HCT116 (cell line): Measurements from ENCODE around the gene BRD9.
"Not testable (repeated sequence)": the region's sequence is repeated elsewhere in the genome, so short reads cannot be mapped to it uniquely, and the experiment has no call there.

Experiments used
- CBX3 ChIP-seq: IDR thresholded peaks from 2 replicates; pipeline ENCODE4 v1.6.1; 2012; ENCODE audit warnings: low read depth
- EZH2 ChIP-seq: fragments of 200-600 bp; sonication (generic); IDR thresholded peaks from 2 replicates; pipeline ENCODE4 v1.6.1; 2017; ENCODE audit warnings: antibody characterized with exemption, mixed run types
- POLR2A ChIP-seq: IDR thresholded peaks from 2 replicates; pipeline ENCODE4 v1.7.0; 2011; ENCODE audit warnings: borderline replicate concordance; ENCODE audit not compliant: insufficient read depth, insufficient read length; ENCODE audit errors: extremely low read depth
- POLR2AphosphoS5 ChIP-seq: IDR thresholded peaks from 2 replicates; pipeline ENCODE4 v1.6.1; 2011; ENCODE audit warnings: mild to moderate bottlenecking, low read depth, low read length, moderate library complexity
- SIN3A ChIP-seq: IDR thresholded peaks from 2 replicates; pipeline ENCODE4 v1.6.1; 2012; ENCODE audit warnings: low read depth
- SRF ChIP-seq: IDR thresholded peaks from 2 replicates; pipeline ENCODE4 v1.6.1; 2012; ENCODE audit warnings: low read depth
- TCF7L2 ChIP-seq: IDR thresholded peaks from 2 replicates; pipeline ENCODE4 v1.7.0; 2011; ENCODE audit warnings: borderline replicate concordance, inconsistent platforms; ENCODE audit not compliant: insufficient read depth, insufficient read length; ENCODE audit errors: extremely low read depth
- ZFX ChIP-seq: fragments of 450-650 bp; IDR thresholded peaks from 2 replicates; pipeline ENCODE4 v1.6.1; 2017
- TF ChIP-seq, protein P1 (sequence below), 3 experiments: fragments of 200-600 bp in 1 of 3; sonication (generic) in 1 of 3; IDR thresholded peaks in 2 of 3; conservative IDR thresholded peaks in 1 of 3; 2 replicates each; pipeline ENCODE4 v1.5.1; 2012 to 2017; ENCODE audit warnings: low read depth in 2 of 3, low read length in 2 of 3, antibody characterized with exemption in 1 of 3, borderline replicate concordance in 1 of 3, control low read depth in 1 of 3, mild to moderate bottlenecking in 1 of 3, mixed read lengths in 1 of 3, mixed run types in 1 of 3, moderate library complexity in 1 of 3; ENCODE audit not compliant: insufficient read depth in 1 of 3
- TF ChIP-seq, protein P2 (sequence below): IDR thresholded peaks from 2 replicates; pipeline ENCODE4 v1.6.1; 2012; ENCODE audit warnings: low read depth
- TF ChIP-seq, protein P3 (sequence below): IDR thresholded peaks from 2 replicates; pipeline ENCODE4 v1.6.1; 2012
- TF ChIP-seq, protein P4 (sequence below): IDR thresholded peaks from 2 replicates; pipeline ENCODE4 v1.6.1; 2011; ENCODE audit warnings: mild to moderate bottlenecking, low read length, moderate library complexity; ENCODE audit not compliant: insufficient replicate concordance; ENCODE audit errors: extremely low read depth

DNA sequence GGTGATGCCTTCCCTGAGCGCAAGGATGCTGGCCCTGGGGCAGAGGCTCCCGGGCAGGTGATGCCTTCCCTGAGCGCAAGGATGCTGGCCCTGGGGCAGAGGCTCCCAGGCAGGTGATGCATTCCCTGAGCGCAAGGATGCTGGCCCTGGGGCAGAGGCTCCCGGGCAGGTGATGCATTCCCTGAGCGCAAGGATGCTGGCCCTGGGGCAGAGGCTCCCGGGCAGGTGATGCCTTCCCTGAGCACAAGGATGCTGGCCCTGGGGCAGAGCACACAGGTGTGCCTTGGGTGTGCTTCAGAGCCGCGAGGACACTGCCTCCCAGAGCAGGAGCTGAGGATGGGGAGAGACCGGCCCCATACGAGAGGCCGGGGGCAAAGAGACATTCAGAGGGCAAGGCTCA is 22.7 kb upstream of the BRD9 start:
- TF ChIP-seq, protein P1, sequence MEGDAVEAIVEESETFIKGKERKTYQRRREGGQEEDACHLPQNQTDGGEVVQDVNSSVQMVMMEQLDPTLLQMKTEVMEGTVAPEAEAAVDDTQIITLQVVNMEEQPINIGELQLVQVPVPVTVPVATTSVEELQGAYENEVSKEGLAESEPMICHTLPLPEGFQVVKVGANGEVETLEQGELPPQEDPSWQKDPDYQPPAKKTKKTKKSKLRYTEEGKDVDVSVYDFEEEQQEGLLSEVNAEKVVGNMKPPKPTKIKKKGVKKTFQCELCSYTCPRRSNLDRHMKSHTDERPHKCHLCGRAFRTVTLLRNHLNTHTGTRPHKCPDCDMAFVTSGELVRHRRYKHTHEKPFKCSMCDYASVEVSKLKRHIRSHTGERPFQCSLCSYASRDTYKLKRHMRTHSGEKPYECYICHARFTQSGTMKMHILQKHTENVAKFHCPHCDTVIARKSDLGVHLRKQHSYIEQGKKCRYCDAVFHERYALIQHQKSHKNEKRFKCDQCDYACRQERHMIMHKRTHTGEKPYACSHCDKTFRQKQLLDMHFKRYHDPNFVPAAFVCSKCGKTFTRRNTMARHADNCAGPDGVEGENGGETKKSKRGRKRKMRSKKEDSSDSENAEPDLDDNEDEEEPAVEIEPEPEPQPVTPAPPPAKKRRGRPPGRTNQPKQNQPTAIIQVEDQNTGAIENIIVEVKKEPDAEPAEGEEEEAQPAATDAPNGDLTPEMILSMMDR (IDR thresholded peaks at IDR 0.05 in 2 of 3, conservative IDR thresholded peaks at IDR 0.05 in 1 of 3; ENCODE audit: borderline replicate concordance in 1 of 3, insufficient read depth in 1 of 3, low read depth in 2 of 3, low read length in 2 of 3), result not testable (repeated sequence)
- TF ChIP-seq, protein P2, sequence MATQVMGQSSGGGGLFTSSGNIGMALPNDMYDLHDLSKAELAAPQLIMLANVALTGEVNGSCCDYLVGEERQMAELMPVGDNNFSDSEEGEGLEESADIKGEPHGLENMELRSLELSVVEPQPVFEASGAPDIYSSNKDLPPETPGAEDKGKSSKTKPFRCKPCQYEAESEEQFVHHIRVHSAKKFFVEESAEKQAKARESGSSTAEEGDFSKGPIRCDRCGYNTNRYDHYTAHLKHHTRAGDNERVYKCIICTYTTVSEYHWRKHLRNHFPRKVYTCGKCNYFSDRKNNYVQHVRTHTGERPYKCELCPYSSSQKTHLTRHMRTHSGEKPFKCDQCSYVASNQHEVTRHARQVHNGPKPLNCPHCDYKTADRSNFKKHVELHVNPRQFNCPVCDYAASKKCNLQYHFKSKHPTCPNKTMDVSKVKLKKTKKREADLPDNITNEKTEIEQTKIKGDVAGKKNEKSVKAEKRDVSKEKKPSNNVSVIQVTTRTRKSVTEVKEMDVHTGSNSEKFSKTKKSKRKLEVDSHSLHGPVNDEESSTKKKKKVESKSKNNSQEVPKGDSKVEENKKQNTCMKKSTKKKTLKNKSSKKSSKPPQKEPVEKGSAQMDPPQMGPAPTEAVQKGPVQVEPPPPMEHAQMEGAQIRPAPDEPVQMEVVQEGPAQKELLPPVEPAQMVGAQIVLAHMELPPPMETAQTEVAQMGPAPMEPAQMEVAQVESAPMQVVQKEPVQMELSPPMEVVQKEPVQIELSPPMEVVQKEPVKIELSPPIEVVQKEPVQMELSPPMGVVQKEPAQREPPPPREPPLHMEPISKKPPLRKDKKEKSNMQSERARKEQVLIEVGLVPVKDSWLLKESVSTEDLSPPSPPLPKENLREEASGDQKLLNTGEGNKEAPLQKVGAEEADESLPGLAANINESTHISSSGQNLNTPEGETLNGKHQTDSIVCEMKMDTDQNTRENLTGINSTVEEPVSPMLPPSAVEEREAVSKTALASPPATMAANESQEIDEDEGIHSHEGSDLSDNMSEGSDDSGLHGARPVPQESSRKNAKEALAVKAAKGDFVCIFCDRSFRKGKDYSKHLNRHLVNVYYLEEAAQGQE, result not testable (repeated sequence)
- TF ChIP-seq POLR2AphosphoS5, POLR2A, TCF7L2, ZFX, SRF, CBX3, EZH2, SIN3A: not testable (repeated sequence)
- TF ChIP-seq, protein P3, sequence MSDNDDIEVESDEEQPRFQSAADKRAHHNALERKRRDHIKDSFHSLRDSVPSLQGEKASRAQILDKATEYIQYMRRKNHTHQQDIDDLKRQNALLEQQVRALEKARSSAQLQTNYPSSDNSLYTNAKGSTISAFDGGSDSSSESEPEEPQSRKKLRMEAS, result not testable (repeated sequence)
- TF ChIP-seq, protein P4, sequence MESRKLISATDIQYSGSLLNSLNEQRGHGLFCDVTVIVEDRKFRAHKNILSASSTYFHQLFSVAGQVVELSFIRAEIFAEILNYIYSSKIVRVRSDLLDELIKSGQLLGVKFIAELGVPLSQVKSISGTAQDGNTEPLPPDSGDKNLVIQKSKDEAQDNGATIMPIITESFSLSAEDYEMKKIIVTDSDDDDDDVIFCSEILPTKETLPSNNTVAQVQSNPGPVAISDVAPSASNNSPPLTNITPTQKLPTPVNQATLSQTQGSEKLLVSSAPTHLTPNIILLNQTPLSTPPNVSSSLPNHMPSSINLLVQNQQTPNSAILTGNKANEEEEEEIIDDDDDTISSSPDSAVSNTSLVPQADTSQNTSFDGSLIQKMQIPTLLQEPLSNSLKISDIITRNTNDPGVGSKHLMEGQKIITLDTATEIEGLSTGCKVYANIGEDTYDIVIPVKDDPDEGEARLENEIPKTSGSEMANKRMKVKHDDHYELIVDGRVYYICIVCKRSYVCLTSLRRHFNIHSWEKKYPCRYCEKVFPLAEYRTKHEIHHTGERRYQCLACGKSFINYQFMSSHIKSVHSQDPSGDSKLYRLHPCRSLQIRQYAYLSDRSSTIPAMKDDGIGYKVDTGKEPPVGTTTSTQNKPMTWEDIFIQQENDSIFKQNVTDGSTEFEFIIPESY, result not testable (repeated sequence)
